Central memory CD8-positive, alpha-beta T cell (primary cell): ENCODE results near the gene FAM83F.

Source experiments
- ATAC-seq: fragments of 150-1000 bp; cut with Tn5 transposase; replicated peaks from 2 replicates; pipeline ENCODE4 v1.10.0; 2022; ENCODE audit warnings: mild to moderate bottlenecking, moderate FRiP score, moderate number of reproducible peaks; ENCODE audit not compliant: poor library complexity, severe bottlenecking; ENCODE audit errors: extremely low read depth
- DNase-seq, 2 donors: peaks; one replicate each; pipeline ENCODE4 v3.0.0; 2021; ENCODE audit warnings: low spot score in 2 of 2
- H3K27ac Mint-ChIP-seq: one replicate; pipeline ENCODE4 v1.8.0; 2022; ENCODE audit warnings: low read depth, mild to moderate bottlenecking, moderate library complexity, mixed read lengths
- H3K27me3 Mint-ChIP-seq: one replicate; pipeline ENCODE4 v1.8.0; 2022; ENCODE audit warnings: mixed read lengths
- H3K36me3 Mint-ChIP-seq: one replicate; pipeline ENCODE4 v1.8.0; 2022; ENCODE audit warnings: mild to moderate bottlenecking, moderate library complexity, mixed read lengths; ENCODE audit not compliant: insufficient read depth
- H3K4me1 Mint-ChIP-seq: one replicate; pipeline ENCODE4 v1.8.0; 2022; ENCODE audit warnings: mixed read lengths
- H3K4me3 Mint-ChIP-seq: one replicate; pipeline ENCODE4 v1.8.0; 2022; ENCODE audit warnings: mild to moderate bottlenecking, moderate library complexity, mixed read lengths
- H3K9me3 Mint-ChIP-seq: one replicate; pipeline ENCODE4 v1.8.0; 2022; ENCODE audit warnings: mixed read lengths

Gene FAM83F

GRCh38 chr22:40084246-40084645, 89.5 kb downstream of the FAM83F start:
- ATAC-seq (no peak), DNase-seq (no peak)
- H3K36me3 Mint-ChIP-seq = peaks cover 1% of the 10 kb centered on the region
- no peak overlapping the region for H3K4me3 Mint-ChIP-seq
- H3K27me3 Mint-ChIP-seq = no peaks in the 10 kb centered on the region
- H3K4me1 Mint-ChIP-seq = peaks cover 18% of the 10 kb centered on the region
- H3K9me3 Mint-ChIP-seq = no peaks in the 10 kb centered on the region
- H3K27ac Mint-ChIP-seq = no peak overlapping the region

- DNase-seq (no peak), ATAC-seq (no peak)
- Mint-ChIP-seq H3K4me1 (peaks cover 52% of the 10 kb centered on the region), H3K4me3 (no peak overlapping the region), H3K9me3 (no peaks in the 10 kb centered on the region), H3K36me3 (peaks cover 11% of the 10 kb centered on the region), H3K27ac (no peak overlapping the region), H3K27me3 (no peaks in the 10 kb centered on the region)
These were observed 94.1 kb downstream of the FAM83F start for GRCh38 chr22:40088818-40089217.
